PC-9 (cell line): ENCODE measurements around the gene SIAE. TPM values are rescaled to one million over a fixed set of nuclear protein-coding genes. Genes with fewer than 3 reads are reported as not detected.

Experiments used
- BruUV-seq: library from RNA; stranded (reverse); fragments of 400-500 nt; replicated peaks from 2 replicates; lab custom pipeline; 2021; lab: Mats Ljungman, UMichigan
- CTCF ChIA-PET: fragments of 300-600 bp; sonication (Branson Sonifier 250); formaldehyde crosslinking; loops from one replicate; lab custom pipeline; 2022; ENCODE audit warnings: antibody characterized with exemption; lab: Charles Lee
- POLR2A ChIA-PET: fragments of 300-600 bp; sonication (Branson Sonifier 250); formaldehyde crosslinking; loops from one replicate; lab custom pipeline; 2022; ENCODE audit warnings: antibody characterized with exemption; ENCODE audit not compliant: unreplicated experiment; lab: Charles Lee
- DNase-seq, 2 experiments: peaks; one replicate each; pipeline versions ENCODE4 v3.0.0 to v3.0.0-alpha.2; 2015 to 2022; ENCODE audit warnings: mixed read lengths in 1 of 2
- H2AFZ ChIP-seq: fragments of 200-600 bp; sonication (generic); 2 replicates; pipeline ENCODE4 v1.8.1; 2017; ENCODE audit warnings: antibody characterized with exemption
- H3F3A ChIP-seq: fragments of 200-600 bp; sonication (generic); 2 replicates; pipeline ENCODE4 v1.8.1; 2017; ENCODE audit warnings: antibody characterized with exemption, mild to moderate bottlenecking, low read depth; ENCODE audit not compliant: insufficient read depth
- H3K27ac ChIP-seq: fragments of 200-600 bp; sonication (generic); 2 replicates; pipeline ENCODE4 v1.6.1; 2016; ENCODE audit warnings: mixed run types
- H3K27me3 ChIP-seq: fragments of 200-600 bp; sonication (generic); 2 replicates; pipeline ENCODE4 v1.6.1; 2016; ENCODE audit warnings: low read depth, mixed run types; ENCODE audit not compliant: insufficient read depth
- H3K36me3 ChIP-seq: fragments of 200-600 bp; sonication (generic); 2 replicates; pipeline ENCODE4 v1.6.1; 2016; ENCODE audit warnings: low read depth, mixed run types
- H3K4me1 ChIP-seq: fragments of 200-600 bp; sonication (generic); replicated peaks from 2 replicates; pipeline ENCODE4 v1.6.1; 2016; ENCODE audit warnings: mixed run types; ENCODE audit not compliant: insufficient read depth
- H3K4me2 ChIP-seq: fragments of 200-600 bp; sonication (generic); 2 replicates; pipeline ENCODE4 v1.6.1; 2017; ENCODE audit warnings: mixed run types
- H3K4me3 ChIP-seq: fragments of 200-600 bp; sonication (generic); 2 replicates; pipeline ENCODE4 v1.6.1; 2016; ENCODE audit warnings: mixed run types
- H3K79me2 ChIP-seq: fragments of 200-600 bp; sonication (generic); 2 replicates; pipeline ENCODE4 v1.6.1; 2017; ENCODE audit warnings: low read depth, mixed run types
- H3K9me2 ChIP-seq: fragments of 200-600 bp; sonication (generic); 2 replicates; pipeline ENCODE4 v1.8.1; 2017; ENCODE audit warnings: mild to moderate bottlenecking; ENCODE audit not compliant: insufficient read depth
- H3K9me3 ChIP-seq: fragments of 200-600 bp; sonication (generic); 2 replicates; pipeline ENCODE4 v1.8.1; 2016; ENCODE audit warnings: low read depth; ENCODE audit not compliant: insufficient read depth
- H4K20me1 ChIP-seq: fragments of 200-600 bp; sonication (generic); 2 replicates; pipeline ENCODE4 v1.8.1; 2017; ENCODE audit not compliant: insufficient read depth
- EZH2 ChIP-seq: fragments of 200-600 bp; sonication (generic); IDR thresholded peaks from 2 replicates; pipeline ENCODE4 v1.8.0; 2017; ENCODE audit warnings: antibody characterized with exemption, low read depth
- intact Hi-C: fragments of 100-400 bp; cut with micrococcal nuclease; formaldehyde crosslinking; loops from one replicate; pipeline ENCODE4 v1.10.0; 2022; ENCODE audit not compliant: unreplicated experiment
- total RNA-seq: library from RNA; stranded (reverse); gene quantifications from 2 replicates; pipeline ENCODE4 v1.2.3, GENCODE V29; 2021
- TF ChIP-seq, protein P1 (sequence below): fragments of 200-600 bp; sonication (generic); conservative IDR thresholded peaks from 2 replicates; pipeline ENCODE4 v1.6.1; 2017; ENCODE audit warnings: mixed run types, antibody characterized with exemption, mild to moderate bottlenecking, moderate library complexity

Gene SIAE
- total RNA-seq, 1 experiment from 2014 or later, result 29.2 TPM

- BruUV-seq, result no TSS peak
- DNase-seq, result peak in 1 of 2 experiments; percentile 0
- intact Hi-C loops, result loop anchor here (1.0 to 5.0 kb wide), 4 partner anchors 91 to 280 kb away; partner anchors contain the start of gene CCDC15
- ChIA-PET CTCF (interaction anchor here (0.6 kb wide), 1 partner anchor 90 kb away, joined by 3 read pairs; the partner anchor contains the start of gene ESAM), POLR2A (interaction anchor here (0.6 kb wide), 1 partner anchor 98 kb away, joined by 8 read pairs; no protein-coding TSS in a partner anchor)
- Histone ChIP-seq H2AFZ (peak overlapping the region; percentile 90), H4K20me1 (no peaks in the 10 kb centered on the region), H3K27ac (no peak overlapping the region), H3K27me3 (no peaks in the 10 kb centered on the region), H3K79me2 (peaks cover 12% of the 10 kb centered on the region), H3K9me3 (no peaks in the 10 kb centered on the region), H3K4me3 (peak overlapping the region; percentile 83), H3F3A (no peaks in the 10 kb centered on the region), H3K9me2 (no peaks in the 10 kb centered on the region), H3K36me3 (no peaks in the 10 kb centered on the region), H3K4me2 (peak overlapping the region; percentile 85), H3K4me1 (peaks cover 18% of the 10 kb centered on the region)
- TF ChIP-seq, protein P1, sequence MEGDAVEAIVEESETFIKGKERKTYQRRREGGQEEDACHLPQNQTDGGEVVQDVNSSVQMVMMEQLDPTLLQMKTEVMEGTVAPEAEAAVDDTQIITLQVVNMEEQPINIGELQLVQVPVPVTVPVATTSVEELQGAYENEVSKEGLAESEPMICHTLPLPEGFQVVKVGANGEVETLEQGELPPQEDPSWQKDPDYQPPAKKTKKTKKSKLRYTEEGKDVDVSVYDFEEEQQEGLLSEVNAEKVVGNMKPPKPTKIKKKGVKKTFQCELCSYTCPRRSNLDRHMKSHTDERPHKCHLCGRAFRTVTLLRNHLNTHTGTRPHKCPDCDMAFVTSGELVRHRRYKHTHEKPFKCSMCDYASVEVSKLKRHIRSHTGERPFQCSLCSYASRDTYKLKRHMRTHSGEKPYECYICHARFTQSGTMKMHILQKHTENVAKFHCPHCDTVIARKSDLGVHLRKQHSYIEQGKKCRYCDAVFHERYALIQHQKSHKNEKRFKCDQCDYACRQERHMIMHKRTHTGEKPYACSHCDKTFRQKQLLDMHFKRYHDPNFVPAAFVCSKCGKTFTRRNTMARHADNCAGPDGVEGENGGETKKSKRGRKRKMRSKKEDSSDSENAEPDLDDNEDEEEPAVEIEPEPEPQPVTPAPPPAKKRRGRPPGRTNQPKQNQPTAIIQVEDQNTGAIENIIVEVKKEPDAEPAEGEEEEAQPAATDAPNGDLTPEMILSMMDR, result no peak
- no peak for TF ChIP-seq EZH2
Observed at GRCh38 chr11:124672536-124673215, 863 bp downstream of the SIAE start.

DNA sequence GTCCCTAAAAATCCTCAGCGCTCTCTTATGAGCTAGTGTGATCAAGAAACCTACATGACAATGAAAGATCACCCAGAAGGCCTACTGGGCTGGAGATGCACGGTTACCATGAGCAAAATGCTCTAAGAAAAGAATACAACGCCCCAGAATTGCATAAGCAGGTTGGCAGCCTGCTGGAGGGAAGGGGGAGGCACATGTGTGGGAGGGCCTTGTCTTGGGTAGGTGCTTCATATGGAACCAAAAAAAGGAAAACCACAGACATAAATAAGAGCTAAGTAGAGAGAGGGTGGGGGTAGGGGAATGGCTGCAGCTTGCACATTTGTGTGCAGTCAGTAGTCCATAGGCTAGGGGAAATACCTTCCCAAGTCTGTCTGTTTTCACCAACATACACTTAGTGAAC is 2.8 kb downstream of the SIAE start:
- no peak overlapping the region for H3K27ac ChIP-seq
- H2AFZ ChIP-seq, result no peak overlapping the region
- H3K9me3 ChIP-seq, result no peaks in the 10 kb centered on the region
- H4K20me1 ChIP-seq, result no peaks in the 10 kb centered on the region
- no peak for DNase-seq
- intact Hi-C loops, result loop anchor here (5.0 kb wide), 1 partner anchor 282 kb away; the partner anchor contains the start of gene CCDC15
- ChIA-PET POLR2A (no interaction called here), CTCF (interaction anchor here (1.4 kb wide), 2 partner anchors 123 to 166 kb away, joined by 3 to 7 read pairs; no protein-coding TSS in a partner anchor)
- peaks cover 12% of the 10 kb centered on the region for H3K79me2 ChIP-seq
- H3F3A ChIP-seq, result no peaks in the 10 kb centered on the region
- no TSS peak for BruUV-seq
- no peak overlapping the region for H3K4me2 ChIP-seq
- no peaks in the 10 kb centered on the region for H3K36me3 ChIP-seq
- H3K27me3 ChIP-seq, result no peaks in the 10 kb centered on the region
- TF ChIP-seq, protein P1, result no peak
- TF ChIP-seq EZH2, result no peak
- H3K4me1 ChIP-seq, result peaks cover 18% of the 10 kb centered on the region
- H3K4me3 ChIP-seq, result no peak overlapping the region
- no peaks in the 10 kb centered on the region for H3K9me2 ChIP-seq

- H3F3A ChIP-seq, result no peaks in the 10 kb centered on the region
- intact Hi-C loops, result loop anchor here (1.0 to 2.0 kb wide), 4 partner anchors 78 to 168 kb away; no protein-coding TSS in a partner anchor
- peak in 1 of 2 experiments; percentile 40 for DNase-seq
- no peaks in the 10 kb centered on the region for H3K27me3 ChIP-seq
- H3K9me2 ChIP-seq, result no peaks in the 10 kb centered on the region
- H4K20me1 ChIP-seq, result no peaks in the 10 kb centered on the region
- peaks cover 7% of the 10 kb centered on the region for H3K4me1 ChIP-seq
- BruUV-seq, result no TSS peak
- CTCF ChIA-PET, result interaction anchor here (0.7 to 2.2 kb wide), 5 partner anchors 27 to 167 kb away, joined by 4 to 12 read pairs (median 10); no protein-coding TSS in a partner anchor
- no peak overlapping the region for H3K4me3 ChIP-seq
- H3K9me3 ChIP-seq, result no peaks in the 10 kb centered on the region
- POLR2A ChIA-PET, result no interaction called here
- TF ChIP-seq EZH2, result no peak
- TF ChIP-seq, protein P1, result peak; percentile 76
- no peak overlapping the region for H3K27ac ChIP-seq
- H3K36me3 ChIP-seq, result no peaks in the 10 kb centered on the region
- H3K4me2 ChIP-seq, result no peak overlapping the region
- H2AFZ ChIP-seq, result no peak overlapping the region
- peaks cover 12% of the 10 kb centered on the region for H3K79me2 ChIP-seq
Observed at GRCh38 chr11:124669193-124669592, 4.3 kb downstream of the SIAE start.
